SJCRH30 (cell line): ENCODE results near the gene GMDS. TPM values are rescaled to one million over a fixed set of nuclear protein-coding genes. Genes with fewer than 3 reads are reported as not detected.

Experiments
- DNase-seq, 2 experiments: peaks; one replicate each; pipeline ENCODE4 v3.0.0-alpha.2; 2015 to 2020
- H3K27ac ChIP-seq: fragments of 250-450 bp; sonication (Bioruptor Pico); 2 replicates; pipeline ENCODE4 v1.5.1; 2020; ENCODE audit warnings: mild to moderate bottlenecking, moderate library complexity
- H3K27me3 ChIP-seq: fragments of 250-450 bp; sonication (Bioruptor Pico); 2 replicates; pipeline ENCODE4 v1.5.1; 2020; ENCODE audit warnings: mild to moderate bottlenecking, moderate library complexity
- H3K36me3 ChIP-seq: fragments of 250-450 bp; sonication (Bioruptor Pico); 2 replicates; pipeline ENCODE4 v1.5.1; 2020; ENCODE audit warnings: mild to moderate bottlenecking, moderate library complexity
- H3K4me1 ChIP-seq: fragments of 250-450 bp; sonication (Bioruptor Pico); 2 replicates; pipeline ENCODE4 v1.5.1; 2020; ENCODE audit warnings: mild to moderate bottlenecking, moderate library complexity
- H3K4me3 ChIP-seq: fragments of 250-450 bp; sonication (Bioruptor Pico); 2 replicates; pipeline ENCODE4 v1.5.1; 2020; ENCODE audit warnings: mild to moderate bottlenecking, moderate library complexity
- H3K9me3 ChIP-seq: fragments of 250-450 bp; sonication (Bioruptor Pico); replicated peaks from 2 replicates; pipeline ENCODE4 v1.5.1; 2020; ENCODE audit warnings: mild to moderate bottlenecking, moderate library complexity
- total RNA-seq: library from RNA; depleted of rRNA; stranded (reverse); fragments of >200 nt; shearing (Covaris generic); gene quantifications from 2 replicates; pipeline ENCODE4 v1.2.3, GENCODE V29; 2014

The GMDS gene
- total RNA-seq, 1 experiment from 2014 or later: 7.9 TPM

GRCh38 chr6:2226775-2227174, 18.6 kb downstream of the GMDS start:
- Histone ChIP-seq H3K36me3 (no peaks in the 10 kb centered on the region), H3K4me3 (no peak overlapping the region), H3K9me3 (no peaks in the 10 kb centered on the region), H3K27ac (no peak overlapping the region), H3K4me1 (peaks cover 3% of the 10 kb centered on the region; the same call in 1 of the 2 replicates), H3K27me3 (no peaks in the 10 kb centered on the region)
- no peak for DNase-seq

- no peaks in the 10 kb centered on the region for H3K36me3 ChIP-seq
- DNase-seq: no peak
- H3K9me3 ChIP-seq: no peaks in the 10 kb centered on the region
Observed at GRCh38 chr6:2225422-2226392, 19.7 kb downstream of the GMDS start.

GRCh38 chr6:2224847-2225382, 20.5 kb downstream of the GMDS start:
- no peaks in the 10 kb centered on the region for H3K4me1 ChIP-seq
- no peak for DNase-seq
- no peaks in the 10 kb centered on the region for H3K9me3 ChIP-seq
- H3K27ac ChIP-seq: no peak overlapping the region
- no peak overlapping the region for H3K4me3 ChIP-seq
- no peaks in the 10 kb centered on the region for H3K27me3 ChIP-seq
- no peaks in the 10 kb centered on the region for H3K36me3 ChIP-seq

More at GRCh38 chr6:2225422-2226392, 19.7 kb downstream of the GMDS start:
- Histone ChIP-seq H3K27me3 (no peaks in the 10 kb centered on the region), H3K27ac (no peak overlapping the region), H3K4me1 (no peaks in the 10 kb centered on the region), H3K4me3 (no peak overlapping the region)

- no peak overlapping the region for H3K27ac ChIP-seq
- no peaks in the 10 kb centered on the region for H3K36me3 ChIP-seq
- H3K27me3 ChIP-seq: no peaks in the 10 kb centered on the region
- DNase-seq: no peak
- no peak overlapping the region for H3K4me3 ChIP-seq
- H3K4me1 ChIP-seq: no peaks in the 10 kb centered on the region
- H3K9me3 ChIP-seq: no peaks in the 10 kb centered on the region
Observed at GRCh38 chr6:2222275-2222842, 23.0 kb downstream of the GMDS start.

GRCh38 chr6:2221726-2222274, 23.6 kb downstream of the GMDS start:
- Histone ChIP-seq H3K9me3 (no peaks in the 10 kb centered on the region), H3K27ac (no peak overlapping the region), H3K36me3 (no peaks in the 10 kb centered on the region), H3K4me1 (no peaks in the 10 kb centered on the region), H3K4me3 (no peak overlapping the region), H3K27me3 (no peaks in the 10 kb centered on the region)
- DNase-seq: no peak

GRCh38 chr6:2220154-2220553, 25.3 kb downstream of the GMDS start:
- Histone ChIP-seq H3K27me3 (no peaks in the 10 kb centered on the region), H3K27ac (no peak overlapping the region), H3K4me1 (no peaks in the 10 kb centered on the region), H3K36me3 (no peaks in the 10 kb centered on the region), H3K4me3 (no peak overlapping the region), H3K9me3 (no peaks in the 10 kb centered on the region)
- no peak for DNase-seq

- no peaks in the 10 kb centered on the region for H3K27me3 ChIP-seq
- no peak overlapping the region for H3K27ac ChIP-seq
- H3K4me3 ChIP-seq: no peak overlapping the region
- no peak for DNase-seq
- no peaks in the 10 kb centered on the region for H3K9me3 ChIP-seq
- H3K4me1 ChIP-seq: no peaks in the 10 kb centered on the region
- H3K36me3 ChIP-seq: no peaks in the 10 kb centered on the region
Observed at GRCh38 chr6:2218866-2219265, 26.5 kb downstream of the GMDS start.

- Histone ChIP-seq H3K4me3 (no peak overlapping the region), H3K9me3 (no peaks in the 10 kb centered on the region), H3K27me3 (no peaks in the 10 kb centered on the region), H3K36me3 (no peaks in the 10 kb centered on the region), H3K27ac (no peak overlapping the region), H3K4me1 (no peaks in the 10 kb centered on the region)
- no peak for DNase-seq
Observed at GRCh38 chr6:2216794-2217383, 28.5 kb downstream of the GMDS start.

GRCh38 chr6:2215342-2215741, 30.1 kb downstream of the GMDS start:
- H3K4me1 ChIP-seq: no peaks in the 10 kb centered on the region
- H3K4me3 ChIP-seq: no peak overlapping the region
- no peaks in the 10 kb centered on the region for H3K36me3 ChIP-seq
- H3K27me3 ChIP-seq: no peaks in the 10 kb centered on the region
- H3K9me3 ChIP-seq: no peaks in the 10 kb centered on the region
- H3K27ac ChIP-seq: no peak overlapping the region
- DNase-seq: no peak

GRCh38 chr6:2213086-2213485, 32.3 kb downstream of the GMDS start:
- H3K27ac ChIP-seq: no peak overlapping the region
- H3K4me1 ChIP-seq: no peaks in the 10 kb centered on the region
- H3K36me3 ChIP-seq: no peaks in the 10 kb centered on the region
- DNase-seq: no peak
- no peaks in the 10 kb centered on the region for H3K27me3 ChIP-seq
- no peaks in the 10 kb centered on the region for H3K9me3 ChIP-seq
- no peak overlapping the region for H3K4me3 ChIP-seq

- Histone ChIP-seq H3K27ac (no peak overlapping the region), H3K4me1 (no peaks in the 10 kb centered on the region), H3K9me3 (no peaks in the 10 kb centered on the region), H3K4me3 (no peak overlapping the region), H3K27me3 (no peaks in the 10 kb centered on the region), H3K36me3 (no peaks in the 10 kb centered on the region)
- DNase-seq: peak; percentile 49 to 54
Observed at GRCh38 chr6:2209226-2209809, 36.1 kb downstream of the GMDS start.

- Histone ChIP-seq H3K36me3 (no peaks in the 10 kb centered on the region), H3K27ac (no peak overlapping the region), H3K4me1 (no peaks in the 10 kb centered on the region), H3K27me3 (no peaks in the 10 kb centered on the region), H3K9me3 (no peaks in the 10 kb centered on the region), H3K4me3 (no peak overlapping the region)
- no peak for DNase-seq
Observed at GRCh38 chr6:2208468-2208867, 36.9 kb downstream of the GMDS start.

- Histone ChIP-seq H3K9me3 (no peaks in the 10 kb centered on the region), H3K4me1 (no peaks in the 10 kb centered on the region), H3K27ac (no peak overlapping the region), H3K27me3 (no peaks in the 10 kb centered on the region), H3K36me3 (no peaks in the 10 kb centered on the region), H3K4me3 (no peak overlapping the region)
- no peak for DNase-seq
Observed at GRCh38 chr6:2205396-2205795, 40.0 kb downstream of the GMDS start.

- no peak for DNase-seq
- H3K27me3 ChIP-seq: no peaks in the 10 kb centered on the region
- H3K4me3 ChIP-seq: no peak overlapping the region
- no peaks in the 10 kb centered on the region for H3K9me3 ChIP-seq
- no peaks in the 10 kb centered on the region for H3K4me1 ChIP-seq
- H3K27ac ChIP-seq: no peak overlapping the region
- no peaks in the 10 kb centered on the region for H3K36me3 ChIP-seq
Observed at GRCh38 chr6:2204272-2204671, 41.1 kb downstream of the GMDS start.
